Transverse colon (tissue), 4 donors: Measurements from ENCODE around the gene KIF14. TPM values are rescaled to one million over a fixed set of nuclear protein-coding genes. Genes with fewer than 3 reads are reported as not detected.

Experiments used
- DNase-seq: peaks from one replicate; pipeline ENCODE4 v3.0.0-alpha.2; 2019
- H3K27ac ChIP-seq, 4 donors: fragments of 200-600 bp; sonication (generic); 2 replicates each; pipeline ENCODE4 v1.5.1; 2016 to 2018; ENCODE audit warnings: inconsistent platforms in 4 of 4
- H3K27me3 ChIP-seq: fragments of 200-600 bp; sonication (generic); 2 replicates; pipeline ENCODE4 v1.5.1; 2017; ENCODE audit warnings: inconsistent platforms
- H3K36me3 ChIP-seq, 4 donors: fragments of 200-600 bp; sonication (generic); 2 replicates each; pipeline ENCODE4 v1.5.1; 2017 to 2019; ENCODE audit warnings: inconsistent platforms in 4 of 4
- H3K4me1 ChIP-seq, 4 donors: fragments of 200-600 bp; sonication (generic); 2 replicates each; pipeline ENCODE4 v1.5.1; 2017 to 2020; ENCODE audit warnings: inconsistent platforms in 4 of 4
- H3K4me3 ChIP-seq, 4 donors: fragments of 200-600 bp; sonication (generic); 1 replicate in 1 of 4; 2 replicates in 3 of 4; pipeline versions ENCODE4 v1.5.1 to v1.6.1; 2017 to 2019; ENCODE audit warnings: inconsistent platforms in 4 of 4
- H3K9me3 ChIP-seq, 2 donors: fragments of 200-600 bp; sonication (generic); 2 replicates each; pipeline ENCODE4 v1.5.1; 2017 to 2019; ENCODE audit warnings: inconsistent platforms in 2 of 2
- EP300 ChIP-seq: sonication (generic); formaldehyde crosslinking; IDR thresholded peaks from one replicate; pipeline ENCODE4 v1.6.1; 2017; ENCODE audit warnings: antibody characterized with exemption, low read depth
- POLR2A ChIP-seq: fragments of 450-650 bp; IDR thresholded peaks from one replicate; pipeline ENCODE4 v1.6.1; 2016; ENCODE audit warnings: antibody characterized with exemption, mild to moderate bottlenecking, moderate library complexity
- POLR2AphosphoS5 ChIP-seq, 3 donors: sonication (generic); formaldehyde crosslinking; IDR thresholded peaks; one replicate each; pipeline ENCODE4 v1.6.1; 2016; ENCODE audit warnings: antibody characterized with exemption in 3 of 3
- WGBS, 2 donors: methylation state at CpG; one replicate each; pipeline ENCODE4 v1.1.5; 2018; ENCODE audit warnings: low coverage in 1 of 2; 5-methylcytosine and 5-hydroxymethylcytosine counted together
- in situ Hi-C, 4 donors: fragments of 200-750 bp; cut with MboI; loops; one replicate each; pipeline versions ENCODE4 v1.15.0 to v1.15.1; 2017; ENCODE audit warnings: low sequenced_read_pairs in 3 of 4, low pct_ligation_motif_present in 1 of 4, low pct_unique_long_range_greater_than_20kb in 1 of 4
- intact Hi-C: fragments of 100-400 bp; cut with DNase I; formaldehyde crosslinking; loops from one replicate; pipeline ENCODE4 v1.15.1; 2023; ENCODE audit warnings: low total_unique reads
- total RNA-seq, 4 donors: library from RNA; depleted of rRNA; stranded (reverse); fragments of >200 nt; gene quantifications; one replicate each; pipeline ENCODE4 v1.1.0, GENCODE V29; 2016
- TF ChIP-seq, protein P1 (sequence below), 5 experiments: fragments of 200-600 bp in 3 of 5; fragments of 450-650 bp in 2 of 5; sonication (generic) in 3 of 5; IDR thresholded peaks; 1 replicate in 2 of 5; 2 replicates in 3 of 5; pipeline ENCODE4 v1.5.1; 2016 to 2017; ENCODE audit warnings: antibody characterized with exemption in 5 of 5, inconsistent platforms in 3 of 5, mild to moderate bottlenecking in 2 of 5, moderate library complexity in 1 of 5

KIF14 gene
- total RNA-seq, 4 donors from 2014 or later = 0.40 to 0.68 (median 0.64) TPM; not detected in 1

DNA sequence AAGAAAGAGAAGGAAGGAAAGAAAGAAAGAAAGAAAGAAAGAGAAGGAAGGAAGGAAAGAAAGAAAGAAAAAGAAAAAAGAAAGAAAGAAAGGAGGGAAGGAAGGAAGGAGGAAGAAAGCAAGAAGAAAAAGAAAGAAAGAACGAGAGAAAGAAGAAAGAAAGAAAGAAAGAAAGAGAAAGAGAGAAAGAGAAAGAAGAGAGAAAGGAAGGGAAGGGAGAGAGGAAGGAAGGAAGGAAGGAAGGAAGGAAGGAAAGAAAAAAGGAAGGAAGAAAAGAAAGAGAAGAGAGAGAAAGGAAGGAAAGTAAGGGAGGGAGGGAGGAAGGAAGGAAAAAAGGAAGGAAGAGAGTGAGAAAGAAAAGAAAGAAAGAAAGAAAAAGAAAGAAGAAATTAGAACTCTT lies 115.3 kb downstream of the KIF14 start:
- in situ Hi-C loops (loop anchor here in 1 of 4 donors (25.0 kb wide), 1 partner anchor 1743 kb away; no protein-coding TSS in a partner anchor), intact Hi-C loops (no loop called here)
- no peaks in the 10 kb centered on the region for H3K9me3 ChIP-seq
- peaks cover 8% of the 10 kb centered on the region for H3K27me3 ChIP-seq
- H3K4me1 ChIP-seq = peaks cover 0 to 6% (median 0%) of the 10 kb centered on the region in 4 donors
- H3K27ac ChIP-seq = no peak overlapping the region
- DNase-seq = no peak
- H3K36me3 ChIP-seq = no peaks in the 10 kb centered on the region
- no peak for TF ChIP-seq POLR2A
- no peak for TF ChIP-seq POLR2AphosphoS5 (IDR thresholded peaks at IDR 0.05)
- TF ChIP-seq, protein P1, sequence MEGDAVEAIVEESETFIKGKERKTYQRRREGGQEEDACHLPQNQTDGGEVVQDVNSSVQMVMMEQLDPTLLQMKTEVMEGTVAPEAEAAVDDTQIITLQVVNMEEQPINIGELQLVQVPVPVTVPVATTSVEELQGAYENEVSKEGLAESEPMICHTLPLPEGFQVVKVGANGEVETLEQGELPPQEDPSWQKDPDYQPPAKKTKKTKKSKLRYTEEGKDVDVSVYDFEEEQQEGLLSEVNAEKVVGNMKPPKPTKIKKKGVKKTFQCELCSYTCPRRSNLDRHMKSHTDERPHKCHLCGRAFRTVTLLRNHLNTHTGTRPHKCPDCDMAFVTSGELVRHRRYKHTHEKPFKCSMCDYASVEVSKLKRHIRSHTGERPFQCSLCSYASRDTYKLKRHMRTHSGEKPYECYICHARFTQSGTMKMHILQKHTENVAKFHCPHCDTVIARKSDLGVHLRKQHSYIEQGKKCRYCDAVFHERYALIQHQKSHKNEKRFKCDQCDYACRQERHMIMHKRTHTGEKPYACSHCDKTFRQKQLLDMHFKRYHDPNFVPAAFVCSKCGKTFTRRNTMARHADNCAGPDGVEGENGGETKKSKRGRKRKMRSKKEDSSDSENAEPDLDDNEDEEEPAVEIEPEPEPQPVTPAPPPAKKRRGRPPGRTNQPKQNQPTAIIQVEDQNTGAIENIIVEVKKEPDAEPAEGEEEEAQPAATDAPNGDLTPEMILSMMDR (IDR thresholded peaks at IDR 0.05) = no peak
- no peak for TF ChIP-seq EP300
- H3K4me3 ChIP-seq = no peak overlapping the region
- WGBS, 2 donors = 74 to 78% methylated on average over 1 of the region's 1 CpG

Other genes with a start within 250 kb of the KIF14 start
- gene ZNF281, start 210.7 kb downstream of the KIF14 start, total RNA-seq = 10 to 100 TPM in 2 of 4 donors, 1 to 10 TPM in 2; 7.5 to 15.1 (median 10.9) TPM
- 10 to 100 TPM in 3 of 4 donors, 1 to 10 TPM in 1; 8.6 to 17.5 (median 14.6) TPM for gene DDX59, start 49.2 kb upstream of the KIF14 start, total RNA-seq
- 10 to 100 TPM in 1 of 4 donors, 1 to 10 TPM in 3; 8.2 to 12.5 (median 9.1) TPM for gene CAMSAP2, start 118.1 kb upstream of the KIF14 start, total RNA-seq